ENCODE results near the gene PTPA. TPM values are rescaled to one million over a fixed set of nuclear protein-coding genes. Genes with fewer than 3 reads are reported as not detected.

The PTPA gene
- total and polyA plus RNA-seq, 9 of the 15 experiments (the other 6 are each of a cell fraction or from before 2014, with no cell fraction given) = 1.7 to 121 (median 72.6) TPM

DNA sequence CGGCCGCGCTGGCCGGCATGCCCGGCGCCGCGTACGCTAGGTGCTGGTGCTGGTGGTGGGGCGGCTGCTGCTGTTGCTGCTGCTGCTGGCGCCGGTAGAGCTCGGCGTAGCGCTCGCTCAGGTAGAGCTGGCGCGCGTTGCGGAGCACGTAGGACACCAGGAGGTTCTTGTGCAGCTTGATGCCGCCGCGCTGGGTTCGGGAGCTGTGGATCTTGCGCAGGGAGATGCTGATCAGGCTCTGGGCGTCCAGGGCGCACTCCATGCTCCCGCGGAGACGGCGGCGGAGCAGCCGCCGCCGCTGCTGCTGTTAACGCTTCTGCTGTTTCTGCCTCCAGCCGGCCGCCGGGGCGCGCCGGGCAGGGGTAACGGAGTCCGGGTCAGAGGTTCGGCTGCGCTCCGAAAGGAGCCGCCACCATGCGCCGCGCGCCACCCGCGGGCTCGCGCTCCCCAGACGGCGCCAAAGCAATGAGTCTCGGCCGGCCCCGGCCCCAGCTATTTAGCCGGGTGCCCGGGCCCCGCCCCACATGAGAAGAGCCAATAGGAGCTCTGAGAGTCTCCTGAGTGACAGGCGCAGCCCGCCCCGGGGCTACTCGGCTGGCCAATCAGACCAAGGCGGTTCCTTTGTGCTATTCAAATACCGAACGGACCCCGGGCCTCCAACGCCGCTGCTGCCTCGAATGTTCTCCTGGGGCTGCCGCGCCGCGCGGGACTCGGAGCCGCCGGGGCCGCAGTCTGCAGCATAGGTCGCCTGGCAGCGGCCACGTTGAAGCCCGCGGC, 66.8 kb downstream of the PTPA start, which contains the start of gene IER5L (continued):
- TF ChIP-seq, protein P1, sequence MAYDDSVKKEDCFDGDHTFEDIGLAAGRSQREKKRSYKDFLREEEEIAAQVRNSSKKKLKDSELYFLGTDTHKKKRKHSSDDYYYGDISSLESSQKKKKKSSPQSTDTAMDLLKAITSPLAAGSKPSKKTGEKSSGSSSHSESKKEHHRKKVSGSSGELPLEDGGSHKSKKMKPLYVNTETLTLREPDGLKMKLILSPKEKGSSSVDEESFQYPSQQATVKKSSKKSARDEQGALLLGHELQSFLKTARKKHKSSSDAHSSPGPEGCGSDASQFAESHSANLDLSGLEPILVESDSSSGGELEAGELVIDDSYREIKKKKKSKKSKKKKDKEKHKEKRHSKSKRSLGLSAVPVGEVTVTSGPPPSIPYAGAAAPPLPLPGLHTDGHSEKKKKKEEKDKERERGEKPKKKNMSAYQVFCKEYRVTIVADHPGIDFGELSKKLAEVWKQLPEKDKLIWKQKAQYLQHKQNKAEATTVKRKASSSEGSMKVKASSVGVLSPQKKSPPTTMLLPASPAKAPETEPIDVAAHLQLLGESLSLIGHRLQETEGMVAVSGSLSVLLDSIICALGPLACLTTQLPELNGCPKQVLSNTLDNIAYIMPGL (CRISPR knock-in tag; IDR thresholded peaks at IDR 0.05) = no peak
- TF ChIP-seq, protein P2, sequence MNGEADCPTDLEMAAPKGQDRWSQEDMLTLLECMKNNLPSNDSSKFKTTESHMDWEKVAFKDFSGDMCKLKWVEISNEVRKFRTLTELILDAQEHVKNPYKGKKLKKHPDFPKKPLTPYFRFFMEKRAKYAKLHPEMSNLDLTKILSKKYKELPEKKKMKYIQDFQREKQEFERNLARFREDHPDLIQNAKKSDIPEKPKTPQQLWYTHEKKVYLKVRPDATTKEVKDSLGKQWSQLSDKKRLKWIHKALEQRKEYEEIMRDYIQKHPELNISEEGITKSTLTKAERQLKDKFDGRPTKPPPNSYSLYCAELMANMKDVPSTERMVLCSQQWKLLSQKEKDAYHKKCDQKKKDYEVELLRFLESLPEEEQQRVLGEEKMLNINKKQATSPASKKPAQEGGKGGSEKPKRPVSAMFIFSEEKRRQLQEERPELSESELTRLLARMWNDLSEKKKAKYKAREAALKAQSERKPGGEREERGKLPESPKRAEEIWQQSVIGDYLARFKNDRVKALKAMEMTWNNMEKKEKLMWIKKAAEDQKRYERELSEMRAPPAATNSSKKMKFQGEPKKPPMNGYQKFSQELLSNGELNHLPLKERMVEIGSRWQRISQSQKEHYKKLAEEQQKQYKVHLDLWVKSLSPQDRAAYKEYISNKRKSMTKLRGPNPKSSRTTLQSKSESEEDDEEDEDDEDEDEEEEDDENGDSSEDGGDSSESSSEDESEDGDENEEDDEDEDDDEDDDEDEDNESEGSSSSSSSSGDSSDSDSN (IDR thresholded peaks at IDR 0.05; ENCODE audit: borderline replicate concordance in 1 of 2, low read depth in 2 of 2, low read length in 2 of 2) = peak in 1 of 2 experiments; percentile 67; a peak in 3 of 4 replicates
- TF ChIP-seq ZBTB17 (CRISPR knock-in tag; IDR thresholded peaks at IDR 0.05) = 0 out of 2 replicates have a peak, but pooled peaks have one; percentile 34
- no peak for TF ChIP-seq SMARCA5 (IDR thresholded peaks at IDR 0.05)
- peak; percentile 99 for TF ChIP-seq MTA3 (IDR thresholded peaks at IDR 0.05; ENCODE audit: borderline replicate concordance)
- TF ChIP-seq, protein P3, sequence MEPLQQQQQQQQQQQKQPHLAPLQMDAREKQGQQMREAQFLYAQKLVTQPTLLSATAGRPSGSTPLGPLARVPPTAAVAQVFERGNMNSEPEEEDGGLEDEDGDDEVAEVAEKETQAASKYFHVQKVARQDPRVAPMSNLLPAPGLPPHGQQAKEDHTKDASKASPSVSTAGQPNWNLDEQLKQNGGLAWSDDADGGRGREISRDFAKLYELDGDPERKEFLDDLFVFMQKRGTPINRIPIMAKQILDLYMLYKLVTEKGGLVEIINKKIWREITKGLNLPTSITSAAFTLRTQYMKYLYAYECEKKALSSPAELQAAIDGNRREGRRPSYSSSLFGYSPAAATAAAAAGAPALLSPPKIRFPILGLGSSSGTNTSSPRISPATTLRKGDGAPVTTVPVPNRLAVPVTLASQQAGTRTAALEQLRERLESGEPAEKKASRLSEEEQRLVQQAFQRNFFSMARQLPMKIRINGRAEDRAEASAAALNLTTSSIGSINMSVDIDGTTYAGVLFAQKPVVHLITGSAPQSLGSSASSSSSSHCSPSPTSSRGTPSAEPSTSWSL (CRISPR knock-in tag; IDR thresholded peaks at IDR 0.05; ENCODE audit: borderline replicate concordance) = peak; percentile 76; the same call in 1 of the 2 replicates
- peak; percentile 73; the same call in 1 of the 2 replicates for TF ChIP-seq MBD2 (IDR thresholded peaks at IDR 0.05; ENCODE audit: borderline replicate concordance, low read depth)
- TF ChIP-seq ELF2 (CRISPR knock-in tag; IDR thresholded peaks at IDR 0.05) = no peak
- no peak for TF ChIP-seq CEBPB (tag; IDR thresholded peaks at IDR 0.05)
- no peak for TF ChIP-seq FOXJ2 (tag; IDR thresholded peaks at IDR 0.05)
- no peak for TF ChIP-seq MYNN (IDR thresholded peaks at IDR 0.05)
- no peak for TF ChIP-seq MYNN (CRISPR knock-in tag; IDR thresholded peaks at IDR 0.05)
- no peak for TF ChIP-seq ZNF24 (IDR thresholded peaks at IDR 0.05)
- no peak for TF ChIP-seq PHB2 (IDR thresholded peaks at IDR 0.05; ENCODE audit: low read depth)
- TF ChIP-seq ZNF79 (CRISPR knock-in tag; IDR thresholded peaks at IDR 0.05; ENCODE audit: low read depth) = no peak
- TF ChIP-seq ZNF436 (CRISPR knock-in tag; IDR thresholded peaks at IDR 0.05) = no peak
- TF ChIP-seq, protein P4, sequence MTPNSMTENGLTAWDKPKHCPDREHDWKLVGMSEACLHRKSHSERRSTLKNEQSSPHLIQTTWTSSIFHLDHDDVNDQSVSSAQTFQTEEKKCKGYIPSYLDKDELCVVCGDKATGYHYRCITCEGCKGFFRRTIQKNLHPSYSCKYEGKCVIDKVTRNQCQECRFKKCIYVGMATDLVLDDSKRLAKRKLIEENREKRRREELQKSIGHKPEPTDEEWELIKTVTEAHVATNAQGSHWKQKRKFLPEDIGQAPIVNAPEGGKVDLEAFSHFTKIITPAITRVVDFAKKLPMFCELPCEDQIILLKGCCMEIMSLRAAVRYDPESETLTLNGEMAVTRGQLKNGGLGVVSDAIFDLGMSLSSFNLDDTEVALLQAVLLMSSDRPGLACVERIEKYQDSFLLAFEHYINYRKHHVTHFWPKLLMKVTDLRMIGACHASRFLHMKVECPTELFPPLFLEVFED (CRISPR knock-in tag; conservative IDR thresholded peaks at IDR 0.05) = no peak
- TF ChIP-seq, protein P5, sequence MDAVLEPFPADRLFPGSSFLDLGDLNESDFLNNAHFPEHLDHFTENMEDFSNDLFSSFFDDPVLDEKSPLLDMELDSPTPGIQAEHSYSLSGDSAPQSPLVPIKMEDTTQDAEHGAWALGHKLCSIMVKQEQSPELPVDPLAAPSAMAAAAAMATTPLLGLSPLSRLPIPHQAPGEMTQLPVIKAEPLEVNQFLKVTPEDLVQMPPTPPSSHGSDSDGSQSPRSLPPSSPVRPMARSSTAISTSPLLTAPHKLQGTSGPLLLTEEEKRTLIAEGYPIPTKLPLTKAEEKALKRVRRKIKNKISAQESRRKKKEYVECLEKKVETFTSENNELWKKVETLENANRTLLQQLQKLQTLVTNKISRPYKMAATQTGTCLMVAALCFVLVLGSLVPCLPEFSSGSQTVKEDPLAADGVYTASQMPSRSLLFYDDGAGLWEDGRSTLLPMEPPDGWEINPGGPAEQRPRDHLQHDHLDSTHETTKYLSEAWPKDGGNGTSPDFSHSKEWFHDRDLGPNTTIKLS (IDR thresholded peaks at IDR 0.05; ENCODE audit: borderline replicate concordance, low read depth) = peak; percentile 30; the same call in 1 of the 2 replicates
